SK-N-SH (cell line): Measurements from ENCODE around the gene MIGA2. TPM values are rescaled to one million over a fixed set of nuclear protein-coding genes. Genes with fewer than 3 reads are reported as not detected.
"Not testable (repeated sequence)": the region's sequence is repeated elsewhere in the genome, so short reads cannot be mapped to it uniquely, and the experiment has no call there.

Experiments used
- CTCF ChIA-PET: fragments of 300-600, 350-600 bp; formaldehyde crosslinking; extraction: SDS; loops from one replicate; lab custom pipeline; 2021; lab: Yijun Ruan, JAX
- POLR2A ChIA-PET: fragments of 350-600 bp; sonication (Branson Sonifier 250); formaldehyde crosslinking; extraction: SDS; loops from one replicate; lab custom pipeline; 2020; ENCODE audit warnings: antibody characterized with exemption, inconsistent platforms; lab: Yijun Ruan, JAX
- DNase-seq: peaks from one replicate; pipeline ENCODE4 v3.0.0; 2012
- H2AFZ ChIP-seq: fragments of 200-600 bp; sonication (generic); 2 replicates; pipeline ENCODE4 v1.8.1; 2016; ENCODE audit warnings: antibody characterized with exemption, mild to moderate bottlenecking, low read depth
- H3F3A ChIP-seq: fragments of 200-600 bp; sonication (generic); replicated peaks from 2 replicates; pipeline ENCODE3; 2016; ENCODE audit warnings: antibody characterized with exemption, mild to moderate bottlenecking; ENCODE audit not compliant: insufficient read depth
- H3K27ac ChIP-seq, 2 experiments: fragments of 200-500 bp in 1 of 2; fragments of 200-600 bp in 1 of 2; sonication (Bioruptor generic) in 1 of 2; sonication (generic), shearing (Covaris generic) in 1 of 2; 2 replicates each; pipeline versions ENCODE4 v1.5.1 to v1.6.1; 2014 to 2016; ENCODE audit warnings: low read depth in 2 of 2, inconsistent platforms in 1 of 2, low read length in 1 of 2, mild to moderate bottlenecking in 1 of 2, mixed read lengths in 1 of 2
- H3K27me3 ChIP-seq: fragments of 200-600 bp; sonication (generic), shearing (Covaris generic); 2 replicates; pipeline ENCODE4 v1.6.1; 2016; ENCODE audit warnings: mixed run types; ENCODE audit not compliant: insufficient read depth
- H3K36me3 ChIP-seq, 2 experiments: fragments of 200-500 bp in 1 of 2; fragments of 200-600 bp in 1 of 2; sonication (Bioruptor generic) in 1 of 2; sonication (generic) in 1 of 2; replicated peaks in 1 of 2; 2 replicates each; pipeline versions ENCODE3 to v1.5.1; 2014 to 2016; ENCODE audit warnings: low read length in 1 of 2, mild to moderate bottlenecking in 1 of 2; ENCODE audit not compliant: insufficient read depth in 2 of 2, control insufficient read depth in 1 of 2
- H3K4me1 ChIP-seq, 2 experiments: fragments of 200-500 bp in 1 of 2; fragments of 200-600 bp in 1 of 2; sonication (Bioruptor generic) in 1 of 2; sonication (generic), shearing (Covaris generic) in 1 of 2; 2 replicates each; pipeline versions ENCODE4 v1.5.1 to v1.6.1; 2014 to 2016; ENCODE audit warnings: low read depth in 1 of 2, low read length in 1 of 2, mixed run types in 1 of 2; ENCODE audit not compliant: insufficient read depth in 2 of 2, control insufficient read depth in 1 of 2
- H3K4me2 ChIP-seq: fragments of 200-600 bp; sonication (generic), shearing (Covaris generic); 2 replicates; pipeline ENCODE4 v1.6.1; 2017; ENCODE audit warnings: mixed run types
- H3K4me3 ChIP-seq, 2 experiments: fragments of 200-500 bp in 1 of 2; fragments of 200-600 bp in 1 of 2; sonication (Bioruptor generic) in 1 of 2; sonication (generic), shearing (Covaris generic) in 1 of 2; 2 replicates each; pipeline versions ENCODE4 v1.5.1 to v1.8.1; 2014 to 2016; ENCODE audit warnings: low read depth in 2 of 2, inconsistent platforms in 1 of 2, low read length in 1 of 2, mild to moderate bottlenecking in 1 of 2, mixed read lengths in 1 of 2, moderate library complexity in 1 of 2
- H3K79me2 ChIP-seq: fragments of 200-600 bp; sonication (generic); 2 replicates; pipeline ENCODE4 v1.8.1; 2017; ENCODE audit warnings: mild to moderate bottlenecking; ENCODE audit not compliant: insufficient read depth
- H3K9ac ChIP-seq: fragments of 200-600 bp; sonication (generic); 2 replicates; pipeline ENCODE4 v1.6.1; 2017; ENCODE audit warnings: mixed run types
- H3K9me2 ChIP-seq: fragments of 200-600 bp; sonication (generic); 2 replicates; pipeline ENCODE4 v1.6.1; 2017; ENCODE audit warnings: mixed run types
- H3K9me3 ChIP-seq: fragments of 200-600 bp; sonication (generic); 2 replicates; pipeline ENCODE4 v1.6.1; 2017; ENCODE audit warnings: mixed run types, mild to moderate bottlenecking, moderate library complexity
- H4K20me1 ChIP-seq: fragments of 200-600 bp; sonication (generic); 2 replicates; pipeline ENCODE4 v1.6.1; 2017; ENCODE audit warnings: mild to moderate bottlenecking, mixed run types; ENCODE audit not compliant: insufficient read depth
- CHD2 ChIP-seq: fragments of 150-350 bp; IDR thresholded peaks from 2 replicates; pipeline ENCODE4 v1.6.1; 2018; ENCODE audit warnings: low read length; ENCODE audit not compliant: partially characterized antibody
- EZH2phosphoT487 ChIP-seq: fragments of 200-600 bp; sonication (generic); IDR thresholded peaks from 2 replicates; pipeline ENCODE4 v1.6.1; 2017; ENCODE audit warnings: low read depth, mixed run types, mild to moderate bottlenecking, antibody characterized with exemption, moderate library complexity, borderline replicate concordance
- GATA2 ChIP-seq: sonication (generic); formaldehyde crosslinking; IDR thresholded peaks from 2 replicates; pipeline ENCODE4 v1.5.0; 2020; ENCODE audit warnings: mild to moderate bottlenecking, missing genetic modification reagents
- IRF3 ChIP-seq: fragments of 150-350 bp; IDR thresholded peaks from 2 replicates; pipeline ENCODE4 v1.6.1; 2016; ENCODE audit warnings: mild to moderate bottlenecking, low read depth, low read length
- JUND ChIP-seq: IDR thresholded peaks from 2 replicates; pipeline ENCODE4 v1.4.0; 2012
- MEF2A ChIP-seq: IDR thresholded peaks from 2 replicates; pipeline ENCODE4 v1.4.0; 2012; ENCODE audit warnings: low read depth, borderline replicate concordance
- NFIC ChIP-seq: IDR thresholded peaks from 2 replicates; pipeline ENCODE4 v1.4.0; 2012; ENCODE audit warnings: borderline replicate concordance
- NRF1 ChIP-seq: IDR thresholded peaks from 2 replicates; pipeline ENCODE4 v1.6.1; 2012; ENCODE audit warnings: low read depth, mild to moderate bottlenecking, low read length
- RAD21 ChIP-seq: IDR thresholded peaks from 2 replicates; pipeline ENCODE4 v1.6.1; 2012; ENCODE audit warnings: mild to moderate bottlenecking, low read length
- REST ChIP-seq: IDR thresholded peaks from 2 replicates; pipeline ENCODE4 v1.6.1; 2012; ENCODE audit warnings: mild to moderate bottlenecking, low read depth, low read length, moderate library complexity
- RXRA ChIP-seq: IDR thresholded peaks from 2 replicates; pipeline ENCODE4 v1.4.0; 2012; ENCODE audit warnings: low read depth, mild to moderate bottlenecking, borderline replicate concordance
- SIN3A ChIP-seq: IDR thresholded peaks from 2 replicates; pipeline ENCODE4 v1.6.1; 2012; ENCODE audit warnings: low read depth, mild to moderate bottlenecking, low read length, moderate library complexity, borderline replicate concordance
- SMC3 ChIP-seq: IDR thresholded peaks from 2 replicates; pipeline ENCODE4 v1.6.1; 2012; ENCODE audit warnings: low read depth, low read length, improper control_type of control experiment
- USF2 ChIP-seq: fragments of 150-350 bp; IDR thresholded peaks from 2 replicates; pipeline ENCODE4 v1.6.1; 2017; ENCODE audit warnings: antibody characterized with exemption, low read length, low read depth, borderline replicate concordance
- YY1 ChIP-seq: IDR thresholded peaks from 2 replicates; pipeline ENCODE4 v1.4.0; 2012; ENCODE audit warnings: low read depth, mild to moderate bottlenecking
- ZBTB33 ChIP-seq: IDR thresholded peaks from 2 replicates; pipeline ENCODE4 v1.4.0; 2012; ENCODE audit warnings: low read depth, borderline replicate concordance
- WGBS: methylation state at CpG from one replicate; pipeline ENCODE4 v1.1.6; 2017; ENCODE audit warnings: low lambda C conversion rate; 5-methylcytosine and 5-hydroxymethylcytosine counted together
- polyA plus RNA-seq, 3 experiments: library from polyadenylated mRNA; depleted of rRNA; stranded (reverse); fragments of >200 nt; gene quantifications; 2 replicates each; pipeline ENCODE4 v1.2.3, GENCODE V29; 2012

The MIGA2 gene
- polyA plus RNA-seq, 1 of the 3 experiments (the other 2 are of a cell fraction), result 21.2 TPM

- no peak overlapping the region for H2AFZ ChIP-seq
- no peaks in the 10 kb centered on the region; a peak in 1 of 4 replicates for H3K4me1 ChIP-seq
- H3K9ac ChIP-seq, result no peak overlapping the region
- TF ChIP-seq REST (no peak), USF2 (no peak), RAD21 (no peak), JUND (no peak), ZBTB33 (no peak), EZH2phosphoT487 (no peak), CHD2 (no peak), SMC3 (no peak), NRF1 (no peak), GATA2 (CRISPR knock-in tag) (no peak), MEF2A (no peak), YY1 (no peak), SIN3A (no peak), IRF3 (no peak), NFIC (no peak), RXRA (no peak)
- TF ChIP-seq, all 33 proteins: peak for 0
- H3K4me2 ChIP-seq, result no peak overlapping the region
- no peaks in the 10 kb centered on the region for H3K9me3 ChIP-seq
- no peak for DNase-seq
- H3K27ac ChIP-seq, result no peak overlapping the region
- H3K36me3 ChIP-seq, result peaks cover 18 to 67% of the 10 kb centered on the region in 2 experiments
- H4K20me1 ChIP-seq, result 0 out of 2 replicates have a peak, but pooled peaks cover 3% of the 10 kb centered on the region
- no peaks in the 10 kb centered on the region for H3K9me2 ChIP-seq
- no peaks in the 10 kb centered on the region for H3K27me3 ChIP-seq
- H3F3A ChIP-seq, result peaks cover 14% of the 10 kb centered on the region
- H3K79me2 ChIP-seq, result no peaks in the 10 kb centered on the region
- no peak overlapping the region for H3K4me3 ChIP-seq
- ChIA-PET POLR2A (no interaction called here), CTCF (interaction anchor here (1.2 kb wide), 1 partner anchor 21 kb away, joined by 3 read pairs; no protein-coding TSS in a partner anchor)
- 94% methylated on average over 6 of the region's 9 CpGs for WGBS
Observed at GRCh38 chr9:129002992-129003391, 33.4 kb upstream of the MIGA2 start.

GRCh38 chr9:129004173-129004572, 32.3 kb upstream of the MIGA2 start:
- not testable (repeated sequence) for H4K20me1 ChIP-seq, H3K9ac ChIP-seq, H3K9me3 ChIP-seq, H3K27ac ChIP-seq, H3K4me3 ChIP-seq, H3K79me2 ChIP-seq, DNase-seq, H2AFZ ChIP-seq, H3K4me1 ChIP-seq, H3K4me2 ChIP-seq, H3K9me2 ChIP-seq, H3K27me3 ChIP-seq
- POLR2A ChIA-PET, result interaction anchor here (0.7 kb wide), 1 partner anchor 24 kb away, joined by 3 read pairs; no protein-coding TSS in a partner anchor
- Histone ChIP-seq H3K36me3 (peaks cover 12 to 68% of the 10 kb centered on the region in 2 experiments), H3F3A (peaks cover 14% of the 10 kb centered on the region)
- WGBS, result 100% methylated on average over 6 of the region's 6 CpGs
- CTCF ChIA-PET, result interaction anchor here (1.2 kb wide), 1 partner anchor 20 kb away, joined by 3 read pairs; no protein-coding TSS in a partner anchor
